ENCODE measurements around the gene THYN1. TPM values are rescaled to one million over a fixed set of nuclear protein-coding genes. Genes with fewer than 3 reads are reported as not detected.

Gene THYN1
- total and polyA plus RNA-seq, 2 donors (not counting 3 experiments of a cell fraction or from before 2014, with no cell fraction given): 35.7 to 38.0 TPM

DNA sequence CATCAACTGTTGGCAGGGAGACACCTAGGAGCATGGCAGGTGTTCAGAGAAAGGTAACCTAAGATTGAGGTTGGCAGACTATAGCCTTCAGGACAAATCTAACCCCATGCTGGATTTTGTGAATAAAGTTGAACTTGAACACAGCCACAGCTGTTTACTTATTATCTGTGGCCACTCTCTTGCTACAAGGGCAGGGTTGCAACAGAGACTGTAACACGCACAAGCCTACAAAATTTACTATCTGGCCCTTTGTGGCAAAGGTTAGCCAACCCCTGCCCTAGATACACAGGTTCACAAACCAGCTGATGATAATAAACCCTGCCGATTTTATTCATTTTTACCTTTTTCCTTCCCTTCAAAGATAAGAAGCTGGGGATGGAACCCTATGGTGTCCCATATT lies 2.5 kb downstream of the THYN1 start:
- Histone ChIP-seq H3K9me3 (replicated peaks; ENCODE audit: control insufficient read depth, insufficient read depth, low read length) (no peaks in the 10 kb centered on the region), H3K4me1 (ENCODE audit: control insufficient read depth, extremely low read depth, insufficient read depth, low read length) (peaks cover 11% of the 10 kb centered on the region), H3K36me3 (ENCODE audit: control insufficient read depth in 2 of 2, extremely low read depth in 1 of 2, insufficient read depth in 2 of 2, low read length in 2 of 2) (peaks cover 3 to 30% of the 10 kb centered on the region in 2 experiments), H4K20me1 (replicated peaks; ENCODE audit: control insufficient read depth, extremely low read depth, insufficient read depth, low read length) (no peaks in the 10 kb centered on the region), H3K9ac (replicated peaks; ENCODE audit: extremely low read depth, insufficient read depth, low read length) (no peak overlapping the region), H3K27me3 (ENCODE audit: control insufficient read depth in 2 of 2, insufficient read depth in 2 of 2, low read length in 2 of 2) (no peaks in the 10 kb centered on the region), H3K27ac (ENCODE audit: insufficient read depth, low read depth, low read length) (no peak overlapping the region), H3K9me1 (replicated peaks; ENCODE audit: control insufficient read depth, extremely low read depth, insufficient read depth, low read length) (no peaks in the 10 kb centered on the region), H2AFZ (ENCODE audit: low read depth, low read length) (no peak overlapping the region), H3K4me2 (ENCODE audit: insufficient read depth, low read length) (no peak overlapping the region), H3K4me3 (replicated peaks in 1 of 3; ENCODE audit: insufficient read depth in 1 of 3, low read depth in 1 of 3, low read length in 3 of 3) (no peak overlapping the region), H3K79me2 (ENCODE audit: control insufficient read depth, insufficient read depth, low read length) (peaks cover 6% of the 10 kb centered on the region)
- intact Hi-C loops (cut with micrococcal nuclease): loop anchor here (5.0 kb wide), 2 partner anchors 82 to 213 kb away; partner anchors contain the start of gene GLB1L2
- no peak for DNase-seq (ENCODE audit: low read depth, low spot score)
- no peak for FAIRE-seq
- BruUV-seq (replicated peaks): no TSS peak
- dilution Hi-C loops (cut with MboI; ENCODE audit: extremely low pct_ligation_motif_present, low sequenced_read_pairs): no loop called here
- ChIA-PET CTCF (interaction anchor here (1.4 kb wide), 1 partner anchor 11 kb away, joined by 5 read pairs; no protein-coding TSS in a partner anchor), POLR2A (no interaction called here)
- TF ChIP-seq GATA2 (IDR thresholded peaks at IDR 0.05; ENCODE audit: insufficient read depth, insufficient read length, low read depth, low read length): no peak
- TF ChIP-seq JUN (IDR thresholded peaks at IDR 0.05; ENCODE audit: borderline replicate concordance, insufficient read depth, insufficient read length, low read depth): no peak
- TF ChIP-seq POLR2AphosphoS5 (IDR thresholded peaks at IDR 0.05; ENCODE audit: insufficient read depth, low read depth, low read length): no peak
- no peak for TF ChIP-seq POLR2A (IDR thresholded peaks at IDR 0.05; ENCODE audit: low read depth, low read length)
- TF ChIP-seq, protein P1, sequence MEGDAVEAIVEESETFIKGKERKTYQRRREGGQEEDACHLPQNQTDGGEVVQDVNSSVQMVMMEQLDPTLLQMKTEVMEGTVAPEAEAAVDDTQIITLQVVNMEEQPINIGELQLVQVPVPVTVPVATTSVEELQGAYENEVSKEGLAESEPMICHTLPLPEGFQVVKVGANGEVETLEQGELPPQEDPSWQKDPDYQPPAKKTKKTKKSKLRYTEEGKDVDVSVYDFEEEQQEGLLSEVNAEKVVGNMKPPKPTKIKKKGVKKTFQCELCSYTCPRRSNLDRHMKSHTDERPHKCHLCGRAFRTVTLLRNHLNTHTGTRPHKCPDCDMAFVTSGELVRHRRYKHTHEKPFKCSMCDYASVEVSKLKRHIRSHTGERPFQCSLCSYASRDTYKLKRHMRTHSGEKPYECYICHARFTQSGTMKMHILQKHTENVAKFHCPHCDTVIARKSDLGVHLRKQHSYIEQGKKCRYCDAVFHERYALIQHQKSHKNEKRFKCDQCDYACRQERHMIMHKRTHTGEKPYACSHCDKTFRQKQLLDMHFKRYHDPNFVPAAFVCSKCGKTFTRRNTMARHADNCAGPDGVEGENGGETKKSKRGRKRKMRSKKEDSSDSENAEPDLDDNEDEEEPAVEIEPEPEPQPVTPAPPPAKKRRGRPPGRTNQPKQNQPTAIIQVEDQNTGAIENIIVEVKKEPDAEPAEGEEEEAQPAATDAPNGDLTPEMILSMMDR (IDR thresholded peaks at IDR 0.05; ENCODE audit: extremely low read depth in 1 of 2, insufficient read depth in 1 of 2, low read depth in 1 of 2, low read length in 2 of 2): no peak
- TF ChIP-seq FOS (IDR thresholded peaks at IDR 0.05; ENCODE audit: borderline replicate concordance, insufficient read depth, low read length): no peak
- no peak for TF ChIP-seq MYC (IDR thresholded peaks at IDR 0.05; ENCODE audit: low read depth, low read length)

All from endothelial cell of umbilical vein (primary cell).